ENCODE results near the gene SLC7A14.

SLC7A14 gene

GRCh38 chr3:170611751-170612150 is 25.9 kb upstream of the SLC7A14 start:
- DNase-seq (ENCODE audit: low read depth): no peak
- no peak for TF ChIP-seq CTCF (IDR thresholded peaks at IDR 0.05; ENCODE audit: low read depth, low read length)
- TF ChIP-seq POLR2A (IDR thresholded peaks at IDR 0.05; ENCODE audit: extremely low read depth, insufficient read length): no peak
- TF ChIP-seq MYC (IDR thresholded peaks at IDR 0.05; ENCODE audit: low read depth, low read length): no peak
- TF ChIP-seq MAX (IDR thresholded peaks at IDR 0.05; ENCODE audit: low read depth, low read length): no peak
- H3K4me3 ChIP-seq (ENCODE audit: low read depth, low read length): no peak overlapping the region

GRCh38 chr3:170610321-170610884 is 24.5 kb upstream of the SLC7A14 start:
- TF ChIP-seq CTCF (IDR thresholded peaks at IDR 0.05; ENCODE audit: low read depth, low read length) (no peak), MYC (IDR thresholded peaks at IDR 0.05; ENCODE audit: low read depth, low read length) (no peak), POLR2A (IDR thresholded peaks at IDR 0.05; ENCODE audit: extremely low read depth, insufficient read length) (no peak)
- no peak for DNase-seq (ENCODE audit: low read depth)

GRCh38 chr3:170608475-170608874 is 22.6 kb upstream of the SLC7A14 start:
- no peak for TF ChIP-seq MYC (IDR thresholded peaks at IDR 0.05; ENCODE audit: low read depth, low read length)
- no peak for TF ChIP-seq CTCF (IDR thresholded peaks at IDR 0.05; ENCODE audit: low read depth, low read length)
- TF ChIP-seq POLR2A (IDR thresholded peaks at IDR 0.05; ENCODE audit: extremely low read depth, insufficient read length): no peak
- no peak for TF ChIP-seq MAX (IDR thresholded peaks at IDR 0.05; ENCODE audit: low read depth, low read length)

More at GRCh38 chr3:170610321-170610884, 24.5 kb upstream of the SLC7A14 start:
- no peak overlapping the region for H3K4me3 ChIP-seq (ENCODE audit: low read depth, low read length)

GRCh38 chr3:170606675-170607074 is 20.8 kb upstream of the SLC7A14 start:
- TF ChIP-seq MYC (IDR thresholded peaks at IDR 0.05; ENCODE audit: low read depth, low read length) (no peak), CTCF (IDR thresholded peaks at IDR 0.05; ENCODE audit: low read depth, low read length) (no peak), MAX (IDR thresholded peaks at IDR 0.05; ENCODE audit: low read depth, low read length) (no peak), POLR2A (IDR thresholded peaks at IDR 0.05; ENCODE audit: extremely low read depth, insufficient read length) (no peak)
- H3K4me3 ChIP-seq (ENCODE audit: low read depth, low read length): no peak overlapping the region
- DNase-seq (ENCODE audit: low read depth): no peak

More at GRCh38 chr3:170608475-170608874, 22.6 kb upstream of the SLC7A14 start:
- DNase-seq (ENCODE audit: low read depth): no peak
- no peak overlapping the region for H3K4me3 ChIP-seq (ENCODE audit: low read depth, low read length)

- H3K4me3 ChIP-seq (ENCODE audit: low read depth, low read length): no peak overlapping the region
- TF ChIP-seq MYC (IDR thresholded peaks at IDR 0.05; ENCODE audit: low read depth, low read length) (no peak), CTCF (IDR thresholded peaks at IDR 0.05; ENCODE audit: low read depth, low read length) (no peak), MAX (IDR thresholded peaks at IDR 0.05; ENCODE audit: low read depth, low read length) (no peak), POLR2A (IDR thresholded peaks at IDR 0.05; ENCODE audit: extremely low read depth, insufficient read length) (no peak)
- no peak for DNase-seq (ENCODE audit: low read depth)
Measured at GRCh38 chr3:170605490-170605889, 19.6 kb upstream of the SLC7A14 start.

Measured in NB4 (cell line).